OCI-LY1 (cell line): ENCODE measurements around the gene GAP43.

Source experiments
- CTCF ChIP-seq: fragments of 200-600 bp; sonication (generic), shearing (Covaris generic); IDR thresholded peaks from 2 replicates; pipeline ENCODE4 v1.5.1; 2017; ENCODE audit warnings: mild to moderate bottlenecking, antibody characterized with exemption, low read length, moderate library complexity, mixed read lengths
- EZH2 ChIP-seq: fragments of 200-600 bp; sonication (generic), shearing (Covaris generic); IDR thresholded peaks from 2 replicates; pipeline ENCODE4 v1.8.0; 2017; ENCODE audit warnings: borderline replicate concordance, mixed run types, mild to moderate bottlenecking, antibody characterized with exemption, low read length, moderate library complexity, mixed read lengths

- TF ChIP-seq CTCF (no peak), EZH2 (no peak)
Measured at GRCh38 chr3:115659253-115660220, 36.2 kb downstream of the GAP43 start.
